Measurements from ENCODE around the gene TTLL5. TPM values are rescaled to one million over a fixed set of nuclear protein-coding genes. Genes with fewer than 3 reads are reported as not detected.
A peak's percentile ranks its signal among the peaks of the same experiment; 100 is the strongest.

TTLL5 gene
- total and polyA plus RNA-seq, 10 of the 15 experiments (the other 5 are each of a cell fraction or from before 2014, with no cell fraction given), result 3.2 to 25.9 (median 13.8) TPM

DNA sequence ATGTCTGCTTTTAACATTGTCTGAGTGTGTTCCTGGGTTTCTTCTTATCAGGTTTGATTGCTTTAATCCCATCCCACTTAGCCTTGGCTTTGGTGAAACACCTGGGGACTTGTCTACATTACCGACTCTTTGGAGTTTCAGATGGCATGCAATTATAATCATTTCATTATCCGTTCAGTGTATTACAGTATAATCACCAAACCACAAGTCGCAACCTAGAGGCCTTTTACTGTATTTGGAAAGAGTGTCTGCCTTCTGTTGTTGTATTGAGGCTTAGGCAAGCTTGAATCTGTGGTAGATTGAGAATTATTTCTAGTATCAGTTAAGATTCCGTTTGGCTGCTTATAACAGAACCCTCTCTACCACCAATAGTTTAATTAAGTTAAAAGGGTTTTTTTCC lies 216.8 kb downstream of the TTLL5 start:
- TF ChIP-seq HCFC1 (IDR thresholded peaks at IDR 0.05; ENCODE audit: low read length), result no peak
- TF ChIP-seq, protein P1, sequence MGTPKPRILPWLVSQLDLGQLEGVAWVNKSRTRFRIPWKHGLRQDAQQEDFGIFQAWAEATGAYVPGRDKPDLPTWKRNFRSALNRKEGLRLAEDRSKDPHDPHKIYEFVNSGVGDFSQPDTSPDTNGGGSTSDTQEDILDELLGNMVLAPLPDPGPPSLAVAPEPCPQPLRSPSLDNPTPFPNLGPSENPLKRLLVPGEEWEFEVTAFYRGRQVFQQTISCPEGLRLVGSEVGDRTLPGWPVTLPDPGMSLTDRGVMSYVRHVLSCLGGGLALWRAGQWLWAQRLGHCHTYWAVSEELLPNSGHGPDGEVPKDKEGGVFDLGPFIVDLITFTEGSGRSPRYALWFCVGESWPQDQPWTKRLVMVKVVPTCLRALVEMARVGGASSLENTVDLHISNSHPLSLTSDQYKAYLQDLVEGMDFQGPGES (IDR thresholded peaks at IDR 0.05), result no peak
- no peak for TF ChIP-seq NBN (IDR thresholded peaks at IDR 0.05)
- TF ChIP-seq, protein P2, sequence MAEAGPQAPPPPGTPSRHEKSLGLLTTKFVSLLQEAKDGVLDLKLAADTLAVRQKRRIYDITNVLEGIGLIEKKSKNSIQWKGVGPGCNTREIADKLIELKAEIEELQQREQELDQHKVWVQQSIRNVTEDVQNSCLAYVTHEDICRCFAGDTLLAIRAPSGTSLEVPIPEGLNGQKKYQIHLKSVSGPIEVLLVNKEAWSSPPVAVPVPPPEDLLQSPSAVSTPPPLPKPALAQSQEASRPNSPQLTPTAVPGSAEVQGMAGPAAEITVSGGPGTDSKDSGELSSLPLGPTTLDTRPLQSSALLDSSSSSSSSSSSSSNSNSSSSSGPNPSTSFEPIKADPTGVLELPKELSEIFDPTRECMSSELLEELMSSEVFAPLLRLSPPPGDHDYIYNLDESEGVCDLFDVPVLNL (IDR thresholded peaks at IDR 0.05; ENCODE audit: low read depth, low read length), result no peak

DNA sequence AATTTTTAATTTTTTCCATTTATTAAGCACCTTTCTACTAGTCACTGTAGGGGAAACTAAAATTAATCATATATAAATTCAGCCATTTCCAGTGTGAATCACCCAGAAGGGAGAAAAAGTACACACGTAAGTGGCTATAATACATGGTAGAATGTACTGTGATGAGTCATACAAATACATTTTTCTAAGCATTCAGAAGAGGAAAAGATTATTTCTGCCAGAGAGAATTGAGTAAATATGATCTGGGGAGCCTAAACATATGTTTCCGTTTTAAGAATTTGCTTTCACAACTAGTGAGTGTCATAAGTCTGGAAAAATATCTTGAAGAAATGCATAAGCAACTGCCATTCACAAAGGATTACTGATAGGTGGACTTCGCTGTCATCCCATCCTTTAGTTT lies 218.0 kb downstream of the TTLL5 start:
- ChIA-PET CTCF (interaction anchor here (2.5 kb wide), 1 partner anchor 28 kb away, joined by 16 read pairs; no protein-coding TSS in a partner anchor), POLR2A (no interaction called here), RAD21 (ENCODE audit: unreplicated experiment) (no interaction called here), SMC1A (ENCODE audit: uncharacterized antibody, unreplicated experiment) (interaction anchor here (1.0 to 1.8 kb wide), 2 partner anchors 12 to 170 kb away, joined by 3 to 9 read pairs; no protein-coding TSS in a partner anchor)
- H3K9me3 ChIP-seq (replicated peaks; ENCODE audit: control insufficient read depth, insufficient read depth, low read length), result no peaks in the 10 kb centered on the region
- no peak overlapping the region for H3K27ac ChIP-seq (ENCODE audit: control insufficient read depth, insufficient read depth)
- in situ Hi-C loops (cut with MboI), result no loop called here
- 35% methylated on average over 3 of the region's 3 CpGs for WGBS (ENCODE audit: insufficient coverage, insufficient replicate concordance, low lambda C conversion rate, missing lambda C conversion rate)
- no peak overlapping the region for H2AFZ ChIP-seq (ENCODE audit: control insufficient read depth, low read depth, low read length)
- H3K4me3 ChIP-seq, result no peak overlapping the region
- DNase-seq (ENCODE audit: low read depth, low spot score) (no peak), FAIRE-seq (no peak), ATAC-seq (no peak)
- no peaks in the 10 kb centered on the region; the same call in 1 of the 2 replicates for H3K4me1 ChIP-seq (ENCODE audit: control insufficient read depth, insufficient read depth, low read length)
- no peaks in the 10 kb centered on the region for H3K27me3 ChIP-seq (replicated peaks in 1 of 2; ENCODE audit: control insufficient read depth in 2 of 2, insufficient read depth in 2 of 2, low read length in 1 of 2)
- H3K79me2 ChIP-seq (ENCODE audit: control insufficient read depth, insufficient read depth, low read length), result no peaks in the 10 kb centered on the region
- BruUV-seq (replicated peaks), result no TSS peak
- H3K36me3 ChIP-seq (ENCODE audit: control insufficient read depth in 2 of 2, insufficient read depth in 2 of 2, low read length in 1 of 2), result no peaks in the 10 kb centered on the region; a peak in 1 of 4 replicates
- H3K4me2 ChIP-seq (ENCODE audit: control insufficient read depth, insufficient read depth), result no peak overlapping the region
- no peaks in the 10 kb centered on the region for H4K20me1 ChIP-seq (ENCODE audit: control insufficient read depth, insufficient read depth)
- intact Hi-C loops (cut with micrococcal nuclease; ENCODE audit: unreplicated experiment), result loop anchor here (5.0 kb wide), 1 partner anchor 167 kb away; no protein-coding TSS in a partner anchor
- no peak overlapping the region for H3K9ac ChIP-seq (ENCODE audit: control insufficient read depth, insufficient read depth, low read length)
- no peak for TF ChIP-seq ESRRA (IDR thresholded peaks at IDR 0.05; ENCODE audit: low read length)
- no peak for TF ChIP-seq CREB1 (IDR thresholded peaks at IDR 0.05; ENCODE audit: low read depth)
- TF ChIP-seq BRCA1 (IDR thresholded peaks at IDR 0.05; ENCODE audit: low read depth, low read length), result no peak
- 0 out of 2 replicates have a peak, but pooled peaks have one; percentile 27 for TF ChIP-seq NFIC (IDR thresholded peaks at IDR 0.05; ENCODE audit: low read depth, low read length)
- TF ChIP-seq TCF3 (IDR thresholded peaks at IDR 0.05; ENCODE audit: borderline replicate concordance, insufficient read depth, low read depth, low read length), result no peak
- no peak for TF ChIP-seq NFYA (IDR thresholded peaks at IDR 0.05; ENCODE audit: borderline replicate concordance, low read depth, low read length)
- TF ChIP-seq RUNX3 (IDR thresholded peaks at IDR 0.05; ENCODE audit: low read length), result no peak; the same call in 1 of the 2 replicates
- no peak for TF ChIP-seq CREM (IDR thresholded peaks at IDR 0.05; ENCODE audit: low read depth)
- TF ChIP-seq, protein P1 (IDR thresholded peaks at IDR 0.05), result no peak
- no peak for TF ChIP-seq RFX5 (IDR thresholded peaks at IDR 0.05; ENCODE audit: low read depth, low read length)
- TF ChIP-seq IKZF2 (IDR thresholded peaks at IDR 0.05), result 0 out of 4 replicates have a peak, but pooled peaks of 1 of the 2 experiments have one; percentile 9
- no peak for TF ChIP-seq NR2C2 (IDR thresholded peaks at IDR 0.05; ENCODE audit: borderline replicate concordance, control insufficient read depth, insufficient read length, low read depth)

More for the DNA sequence above, 216.8 kb downstream of the TTLL5 start:
- H3K4me2 ChIP-seq (ENCODE audit: control insufficient read depth, insufficient read depth), result no peak overlapping the region
- no peak overlapping the region for H3K4me3 ChIP-seq
- SMC1A ChIA-PET (ENCODE audit: uncharacterized antibody, unreplicated experiment), result no interaction called here
- RAD21 ChIA-PET (ENCODE audit: unreplicated experiment), result no interaction called here
- no peaks in the 10 kb centered on the region for H3K27me3 ChIP-seq (replicated peaks in 1 of 2; ENCODE audit: control insufficient read depth in 2 of 2, insufficient read depth in 2 of 2, low read length in 1 of 2)
- POLR2A ChIA-PET, result no interaction called here
- ATAC-seq, result no peak
- in situ Hi-C loops (cut with MboI) (no loop called here), intact Hi-C loops (cut with micrococcal nuclease; ENCODE audit: unreplicated experiment) (loop anchor here (5.0 kb wide), 1 partner anchor 166 kb away; no protein-coding TSS in a partner anchor)
- DNase-seq (ENCODE audit: low read depth, low spot score), result no peak
- H3K4me1 ChIP-seq (ENCODE audit: control insufficient read depth, insufficient read depth, low read length), result no peaks in the 10 kb centered on the region; the same call in 1 of the 2 replicates
- H3K9me3 ChIP-seq (replicated peaks; ENCODE audit: control insufficient read depth, insufficient read depth, low read length), result no peaks in the 10 kb centered on the region
- no peaks in the 10 kb centered on the region for H4K20me1 ChIP-seq (ENCODE audit: control insufficient read depth, insufficient read depth)
- no peaks in the 10 kb centered on the region; a peak in 1 of 4 replicates for H3K36me3 ChIP-seq (ENCODE audit: control insufficient read depth in 2 of 2, insufficient read depth in 2 of 2, low read length in 1 of 2)
- H3K27ac ChIP-seq (ENCODE audit: control insufficient read depth, insufficient read depth), result no peak overlapping the region
- CTCF ChIA-PET, result interaction anchor here (0.6 to 2.4 kb wide), 2 partner anchors 29 to 110 kb away, joined by 4 to 7 read pairs; no protein-coding TSS in a partner anchor
- FAIRE-seq, result no peak
- 94% methylated on average over 4 of the region's 4 CpGs for WGBS (ENCODE audit: insufficient coverage, insufficient replicate concordance, low lambda C conversion rate, missing lambda C conversion rate)
- no peak overlapping the region for H2AFZ ChIP-seq (ENCODE audit: control insufficient read depth, low read depth, low read length)
- no TSS peak for BruUV-seq (replicated peaks)
- H3K79me2 ChIP-seq (ENCODE audit: control insufficient read depth, insufficient read depth, low read length), result no peaks in the 10 kb centered on the region
- no peak overlapping the region for H3K9ac ChIP-seq (ENCODE audit: control insufficient read depth, insufficient read depth, low read length)
